ENCODE results near the gene KDELR3.

KDELR3 gene

GRCh38 chr22:38436629-38437395, 31.1 kb upstream of the KDELR3 start:
- intact Hi-C loops (cut with DNase I), result no loop called here
- no peak for DNase-seq

- no peak for DNase-seq
- intact Hi-C loops (cut with DNase I), result no loop called here
These were observed 30.5 kb upstream of the KDELR3 start for GRCh38 chr22:38437416-38437815.

- no peak for DNase-seq
- intact Hi-C loops (cut with DNase I), result no loop called here
These were observed 27.0 kb upstream of the KDELR3 start for GRCh38 chr22:38440747-38441350.

GRCh38 chr22:38441620-38442287, 26.1 kb upstream of the KDELR3 start:
- DNase-seq, result peak in 6 of 10 donors; percentile 47 to 92 (median 66)
- intact Hi-C loops (cut with DNase I), result no loop called here

GRCh38 chr22:38442967-38443627, 24.8 kb upstream of the KDELR3 start:
- DNase-seq, result no peak
- intact Hi-C loops (cut with DNase I), result no loop called here

- DNase-seq, result no peak
- intact Hi-C loops (cut with DNase I), result no loop called here
These were observed 24.0 kb upstream of the KDELR3 start for GRCh38 chr22:38443628-38444521.

GRCh38 chr22:38444783-38445182, 23.1 kb upstream of the KDELR3 start:
- DNase-seq, result no peak
- intact Hi-C loops (cut with DNase I), result no loop called here

GRCh38 chr22:38446018-38446601, 21.8 kb upstream of the KDELR3 start:
- no peak for DNase-seq
- intact Hi-C loops (cut with DNase I), result no loop called here

GRCh38 chr22:38448945-38449745, 18.8 kb upstream of the KDELR3 start:
- intact Hi-C loops (cut with DNase I), result no loop called here
- DNase-seq, result peak in 1 of 10 donors; percentile 83

- peak in 3 of 10 donors; percentile 62 to 92 (median 85) for DNase-seq
- intact Hi-C loops (cut with DNase I), result no loop called here
These were observed 18.1 kb upstream of the KDELR3 start for GRCh38 chr22:38449776-38450175.

GRCh38 chr22:38450234-38450797, 17.6 kb upstream of the KDELR3 start:
- intact Hi-C loops (cut with DNase I), result no loop called here
- DNase-seq, result no peak

- intact Hi-C loops (cut with DNase I), result no loop called here
- no peak for DNase-seq
These were observed 16.5 kb upstream of the KDELR3 start for GRCh38 chr22:38451404-38451803.

- DNase-seq, result no peak
- intact Hi-C loops (cut with DNase I), result no loop called here
These were observed 16.0 kb upstream of the KDELR3 start for GRCh38 chr22:38451864-38452263.

GRCh38 chr22:38452373-38453065, 15.4 kb upstream of the KDELR3 start:
- intact Hi-C loops (cut with DNase I), result no loop called here
- DNase-seq, result peak; percentile 40 to 97 (median 75)

- intact Hi-C loops (cut with DNase I), result no loop called here
- DNase-seq, result no peak
These were observed 14.7 kb upstream of the KDELR3 start for GRCh38 chr22:38453066-38453672.

- intact Hi-C loops (cut with DNase I), result no loop called here
- peak in 1 of 10 donors; percentile 72 for DNase-seq
These were observed 13.9 kb upstream of the KDELR3 start for GRCh38 chr22:38453996-38454352.

GRCh38 chr22:38454353-38455075, 13.4 kb upstream of the KDELR3 start:
- peak in 1 of 10 donors; percentile 84 for DNase-seq
- intact Hi-C loops (cut with DNase I), result no loop called here

Measured in posterior cingulate gyrus (tissue), 11 donors.